ENCODE results near the gene KPNA1. TPM values are rescaled to one million over a fixed set of nuclear protein-coding genes. Genes with fewer than 3 reads are reported as not detected.

KPNA1 gene
- total and polyA plus RNA-seq, 9 donors, result 10.7 to 68.3 (median 50.5) TPM

GRCh38 chr3:122462406-122462805 is 52.3 kb downstream of the KPNA1 start:
- TF ChIP-seq EP300 (IDR thresholded peaks at IDR 0.05) (no peak), CTCF (IDR thresholded peaks at IDR 0.05) (no peak), POLR2A (IDR thresholded peaks at IDR 0.05) (no peak)
- Histone ChIP-seq H3K27me3 (no peaks in the 10 kb centered on the region), H3K27ac (no peak overlapping the region), H3K4me3 (no peak overlapping the region), H3K9me3 (no peaks in the 10 kb centered on the region), H3K4me1 (ENCODE audit: insufficient read depth) (no peaks in the 10 kb centered on the region), H3K36me3 (no peaks in the 10 kb centered on the region)
- intact Hi-C loops (cut with DNase I), result no loop called here
- no peak for DNase-seq
- WGBS, 3 donors, result 95 to 98% (median 95%) methylated on average over 1 of the region's 1 CpG

GRCh38 chr3:122461806-122462205 is 52.9 kb downstream of the KPNA1 start:
- Histone ChIP-seq H3K9me3 (no peaks in the 10 kb centered on the region), H3K36me3 (no peaks in the 10 kb centered on the region), H3K4me1 (ENCODE audit: insufficient read depth) (no peaks in the 10 kb centered on the region), H3K27me3 (no peaks in the 10 kb centered on the region), H3K27ac (no peak overlapping the region), H3K4me3 (no peak overlapping the region)
- DNase-seq, result no peak
- no peak for TF ChIP-seq CTCF (IDR thresholded peaks at IDR 0.05)
- TF ChIP-seq EP300 (IDR thresholded peaks at IDR 0.05), result no peak
- no peak for TF ChIP-seq POLR2A (IDR thresholded peaks at IDR 0.05)
- 93 to 94% (median 94%) methylated on average over 3 of the region's 3 CpGs for WGBS, 3 donors
- intact Hi-C loops (cut with DNase I), result no loop called here

- Histone ChIP-seq H3K27ac (no peak overlapping the region), H3K27me3 (no peaks in the 10 kb centered on the region), H3K9me3 (no peaks in the 10 kb centered on the region), H3K4me3 (no peak overlapping the region), H3K36me3 (no peaks in the 10 kb centered on the region), H3K4me1 (ENCODE audit: insufficient read depth) (no peaks in the 10 kb centered on the region)
- intact Hi-C loops (cut with DNase I), result no loop called here
- peak in 1 of 3 donors; percentile 11 for TF ChIP-seq CTCF (IDR thresholded peaks at IDR 0.05)
- no peak for TF ChIP-seq POLR2A (IDR thresholded peaks at IDR 0.05)
- WGBS, 3 donors, result 47 to 53% (median 52%) methylated on average over 4 of the region's 4 CpGs
- no peak for DNase-seq
These were observed 55.7 kb downstream of the KPNA1 start for GRCh38 chr3:122458992-122459391.

- Histone ChIP-seq H3K36me3 (no peaks in the 10 kb centered on the region), H3K9me3 (no peaks in the 10 kb centered on the region), H3K27ac (no peak overlapping the region), H3K4me1 (ENCODE audit: insufficient read depth) (no peaks in the 10 kb centered on the region), H3K4me3 (no peak overlapping the region), H3K27me3 (no peaks in the 10 kb centered on the region)
- no peak for DNase-seq
- intact Hi-C loops (cut with DNase I), result no loop called here
- 91 to 97% (median 96%) methylated on average over 2 of the region's 2 CpGs for WGBS, 3 donors
- no peak for TF ChIP-seq POLR2A (IDR thresholded peaks at IDR 0.05)
- no peak for TF ChIP-seq EP300 (IDR thresholded peaks at IDR 0.05)
- TF ChIP-seq CTCF (IDR thresholded peaks at IDR 0.05), result no peak
These were observed 57.0 kb downstream of the KPNA1 start for GRCh38 chr3:122457706-122458105.

GRCh38 chr3:122456074-122456473 is 58.7 kb downstream of the KPNA1 start:
- H3K27ac ChIP-seq, result no peak overlapping the region
- no peak for DNase-seq
- H3K27me3 ChIP-seq, result no peaks in the 10 kb centered on the region
- no peak for TF ChIP-seq POLR2A (IDR thresholded peaks at IDR 0.05)
- no peaks in the 10 kb centered on the region for H3K4me1 ChIP-seq (ENCODE audit: insufficient read depth)
- no peak overlapping the region for H3K4me3 ChIP-seq
- intact Hi-C loops (cut with DNase I), result no loop called here
- H3K9me3 ChIP-seq, result no peaks in the 10 kb centered on the region
- no peaks in the 10 kb centered on the region for H3K36me3 ChIP-seq

Measured in ovary (tissue), 9 donors.